SH-SY5Y (cell line): Measurements from ENCODE around the gene NAV3.

ENCODE experiments used
- GATA2 ChIP-seq: IDR thresholded peaks from 2 replicates; pipeline ENCODE4 v1.6.1; 2011; ENCODE audit warnings: mild to moderate bottlenecking, low read depth, low read length
- GATA3 ChIP-seq: IDR thresholded peaks from 2 replicates; pipeline ENCODE4 v1.6.1; 2011; ENCODE audit warnings: low read depth, mild to moderate bottlenecking, low read length, moderate library complexity

Gene NAV3, protein sequence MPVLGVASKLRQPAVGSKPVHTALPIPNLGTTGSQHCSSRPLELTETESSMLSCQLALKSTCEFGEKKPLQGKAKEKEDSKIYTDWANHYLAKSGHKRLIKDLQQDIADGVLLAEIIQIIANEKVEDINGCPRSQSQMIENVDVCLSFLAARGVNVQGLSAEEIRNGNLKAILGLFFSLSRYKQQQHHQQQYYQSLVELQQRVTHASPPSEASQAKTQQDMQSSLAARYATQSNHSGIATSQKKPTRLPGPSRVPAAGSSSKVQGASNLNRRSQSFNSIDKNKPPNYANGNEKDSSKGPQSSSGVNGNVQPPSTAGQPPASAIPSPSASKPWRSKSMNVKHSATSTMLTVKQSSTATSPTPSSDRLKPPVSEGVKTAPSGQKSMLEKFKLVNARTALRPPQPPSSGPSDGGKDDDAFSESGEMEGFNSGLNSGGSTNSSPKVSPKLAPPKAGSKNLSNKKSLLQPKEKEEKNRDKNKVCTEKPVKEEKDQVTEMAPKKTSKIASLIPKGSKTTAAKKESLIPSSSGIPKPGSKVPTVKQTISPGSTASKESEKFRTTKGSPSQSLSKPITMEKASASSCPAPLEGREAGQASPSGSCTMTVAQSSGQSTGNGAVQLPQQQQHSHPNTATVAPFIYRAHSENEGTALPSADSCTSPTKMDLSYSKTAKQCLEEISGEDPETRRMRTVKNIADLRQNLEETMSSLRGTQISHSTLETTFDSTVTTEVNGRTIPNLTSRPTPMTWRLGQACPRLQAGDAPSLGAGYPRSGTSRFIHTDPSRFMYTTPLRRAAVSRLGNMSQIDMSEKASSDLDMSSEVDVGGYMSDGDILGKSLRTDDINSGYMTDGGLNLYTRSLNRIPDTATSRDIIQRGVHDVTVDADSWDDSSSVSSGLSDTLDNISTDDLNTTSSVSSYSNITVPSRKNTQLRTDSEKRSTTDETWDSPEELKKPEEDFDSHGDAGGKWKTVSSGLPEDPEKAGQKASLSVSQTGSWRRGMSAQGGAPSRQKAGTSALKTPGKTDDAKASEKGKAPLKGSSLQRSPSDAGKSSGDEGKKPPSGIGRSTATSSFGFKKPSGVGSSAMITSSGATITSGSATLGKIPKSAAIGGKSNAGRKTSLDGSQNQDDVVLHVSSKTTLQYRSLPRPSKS (N-terminal part only)

DNA sequence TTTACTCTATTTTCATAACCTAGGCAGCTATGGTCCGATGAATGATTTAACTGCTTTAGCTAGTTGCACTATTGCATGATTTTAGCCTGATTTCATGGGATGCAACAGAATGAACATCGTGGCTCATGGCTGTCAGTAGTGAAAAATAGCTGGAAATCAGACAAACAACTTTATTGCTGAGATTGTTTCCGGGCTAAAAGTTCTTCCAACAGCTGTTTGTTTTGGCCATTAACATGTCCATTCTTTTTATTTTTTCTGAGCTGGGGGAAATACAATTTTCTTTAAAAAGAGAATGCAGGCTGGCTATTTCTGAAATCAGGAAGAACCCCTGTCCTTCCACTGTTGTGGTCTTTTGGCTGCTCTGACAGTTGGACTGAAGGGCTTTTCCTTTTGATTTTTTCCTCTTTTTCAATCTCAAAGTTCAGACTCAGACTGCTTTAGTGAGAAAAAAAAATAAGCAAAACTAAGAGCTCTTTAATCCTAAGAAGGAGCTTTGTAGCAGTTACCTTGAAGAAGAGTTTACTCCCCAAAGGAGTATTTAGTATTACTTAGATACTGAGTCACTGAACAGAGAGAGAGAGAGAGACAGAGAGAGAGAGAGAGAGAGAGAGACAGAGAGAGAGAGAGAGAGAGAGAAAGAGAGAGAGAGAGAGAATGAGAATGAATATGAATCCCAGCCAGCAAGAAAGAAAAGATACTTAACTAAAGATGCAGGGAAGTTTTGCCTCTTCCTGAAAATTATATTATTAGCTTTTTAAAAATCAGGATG, at the start of gene NAV3:
NAV3 (plus strand) TSS at position 312 of the 769 bp plus-strand sequence. CDS start 568 bp downstream, outside the sequence.
- TF ChIP-seq GATA2 (no peak), GATA3 (no peak)

DNA sequence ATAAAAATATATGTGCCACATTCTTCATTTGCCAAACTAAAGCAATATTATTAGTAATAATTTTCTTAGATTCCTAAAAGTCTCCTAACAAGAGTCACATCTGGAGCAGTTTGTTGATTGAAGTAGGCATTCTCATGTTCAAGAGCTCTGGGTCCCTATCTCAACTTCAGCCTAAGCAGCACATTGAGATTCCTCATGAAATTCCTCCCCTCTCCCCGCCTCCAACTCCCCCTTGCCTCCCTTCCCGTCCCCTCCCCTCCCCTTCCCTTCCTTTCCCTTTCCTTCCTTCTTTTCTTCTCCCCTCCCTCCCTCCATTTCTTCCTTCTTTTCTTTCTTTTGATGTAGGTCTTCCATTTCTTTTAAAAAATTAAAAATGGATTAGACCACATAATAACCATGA, 48.7 kb upstream of the NAV3 start:
- TF ChIP-seq GATA2 (no peak), GATA3 (no peak)

DNA sequence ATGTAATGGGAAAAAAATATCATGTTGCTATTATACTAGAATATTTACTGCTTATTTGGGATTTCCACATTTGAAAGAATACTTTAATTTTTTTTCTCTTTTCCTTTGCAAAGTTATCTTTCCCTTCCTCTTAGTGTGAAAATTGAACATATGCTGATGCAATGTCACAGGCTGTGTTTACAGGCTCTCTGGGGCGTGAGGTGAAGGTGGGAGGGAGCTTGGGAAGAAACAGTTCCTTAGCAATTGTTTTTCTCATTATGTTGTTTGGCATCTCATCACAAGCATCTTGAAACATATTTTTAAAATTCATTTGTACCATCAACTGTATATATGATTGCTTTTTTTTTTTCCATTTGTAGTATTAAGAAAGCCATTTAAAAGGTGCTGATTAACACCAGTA, 47.9 kb upstream of the NAV3 start:
- TF ChIP-seq GATA2 (no peak), GATA3 (no peak)

DNA sequence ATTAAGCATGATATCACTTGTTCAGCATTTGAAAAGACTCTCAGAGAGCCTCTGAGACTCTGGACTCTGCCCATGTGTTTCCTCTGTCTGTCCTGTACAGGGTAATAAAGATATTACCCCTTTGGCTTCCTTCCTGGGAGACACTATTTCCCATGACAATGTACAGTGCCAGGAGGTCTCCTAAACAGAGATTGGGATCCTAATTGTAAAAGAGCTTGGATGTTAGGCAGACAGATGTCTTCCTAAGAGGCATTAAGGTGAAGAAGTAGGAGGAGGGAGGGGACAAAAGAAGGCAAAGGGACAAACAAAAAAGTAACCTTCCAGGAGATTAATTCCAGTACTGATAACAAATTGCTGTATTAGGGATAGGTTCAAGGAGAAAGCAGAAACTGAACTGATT, 45.5 kb upstream of the NAV3 start:
- TF ChIP-seq GATA3 (no peak), GATA2 (no peak)

DNA sequence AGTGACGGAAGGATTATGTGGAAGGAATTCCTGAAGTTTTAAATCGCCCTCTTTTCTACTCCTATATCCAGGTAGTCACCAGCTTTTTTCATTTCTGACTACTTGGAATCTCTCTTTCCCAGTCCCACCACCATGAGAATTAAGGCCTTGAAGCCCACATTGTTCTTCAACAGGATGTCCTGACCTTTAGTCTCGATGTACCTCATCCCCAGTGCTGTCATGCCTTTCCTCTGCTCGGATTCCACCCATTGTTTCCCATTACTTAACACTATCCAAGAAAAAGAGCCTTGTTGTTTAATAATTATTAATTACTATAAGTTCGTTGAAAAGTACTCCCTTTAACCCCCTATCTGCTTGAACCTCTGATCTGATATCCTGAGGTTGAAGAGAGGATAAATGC, 44.0 kb upstream of the NAV3 start:
- TF ChIP-seq GATA3, result no peak
- no peak for TF ChIP-seq GATA2

DNA sequence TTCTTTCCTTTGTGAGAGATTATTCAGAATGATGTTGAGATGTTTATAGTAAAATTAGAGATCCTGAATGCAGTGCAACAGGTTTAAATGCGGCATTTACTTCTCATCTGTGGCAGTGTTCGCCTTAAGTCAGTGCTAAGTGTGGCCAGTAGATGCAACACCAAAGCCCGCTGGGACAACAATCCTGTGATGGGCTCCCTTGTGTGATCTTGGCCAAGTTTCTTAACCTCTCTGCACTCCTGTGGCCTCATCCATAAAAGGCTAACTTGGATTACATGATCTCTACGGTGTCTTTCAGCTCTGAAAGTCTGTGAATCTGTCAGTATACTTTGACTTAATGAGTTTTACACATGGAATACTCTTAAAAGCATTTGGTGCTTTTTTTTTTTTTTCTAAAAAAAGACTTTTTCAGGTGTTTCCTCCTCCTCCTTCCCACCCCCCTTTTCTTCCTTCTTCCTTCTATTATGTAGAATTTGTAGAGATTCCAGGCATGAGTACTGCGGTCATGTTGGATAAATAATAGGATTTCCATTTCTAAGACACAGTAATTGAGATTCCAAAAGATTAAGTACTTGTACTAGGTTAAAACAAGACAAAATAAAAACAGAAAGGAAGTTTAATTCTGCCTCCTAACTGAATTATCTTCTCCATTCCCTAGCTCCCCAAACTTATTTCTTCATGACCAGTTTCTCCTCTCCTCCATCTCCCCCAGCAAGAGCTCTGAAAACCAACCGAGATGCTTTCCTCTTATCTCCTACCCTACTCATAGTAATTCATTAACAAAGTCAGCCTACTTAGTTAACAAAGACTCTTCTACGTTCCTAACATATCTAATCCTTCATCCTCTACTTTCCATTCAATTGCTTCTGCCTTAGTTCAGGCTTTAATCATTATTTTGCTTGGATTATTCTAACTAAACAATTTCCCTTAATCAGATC, 42.2 kb upstream of the NAV3 start:
- TF ChIP-seq GATA3 (no peak), GATA2 (no peak)

DNA sequence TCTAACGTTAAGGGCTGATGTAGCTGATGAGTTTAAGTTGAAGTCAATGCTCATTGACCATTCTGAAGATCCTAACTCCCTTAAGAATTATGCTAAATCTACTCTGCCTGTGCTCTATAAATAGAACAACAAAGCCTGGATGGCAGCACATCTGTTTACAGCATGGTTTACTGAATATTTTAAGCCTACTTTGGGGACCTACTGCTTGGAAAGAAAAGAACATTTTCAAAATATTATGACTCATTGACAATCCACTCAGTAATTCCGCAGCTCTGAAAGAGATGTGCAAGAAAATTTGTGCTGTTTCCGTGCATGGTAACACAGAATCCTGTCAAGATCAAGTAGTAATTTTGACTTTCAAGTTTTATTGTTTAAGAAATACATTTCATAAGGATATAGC, 35.0 kb upstream of the NAV3 start:
- no peak for TF ChIP-seq GATA2
- TF ChIP-seq GATA3, result no peak

DNA sequence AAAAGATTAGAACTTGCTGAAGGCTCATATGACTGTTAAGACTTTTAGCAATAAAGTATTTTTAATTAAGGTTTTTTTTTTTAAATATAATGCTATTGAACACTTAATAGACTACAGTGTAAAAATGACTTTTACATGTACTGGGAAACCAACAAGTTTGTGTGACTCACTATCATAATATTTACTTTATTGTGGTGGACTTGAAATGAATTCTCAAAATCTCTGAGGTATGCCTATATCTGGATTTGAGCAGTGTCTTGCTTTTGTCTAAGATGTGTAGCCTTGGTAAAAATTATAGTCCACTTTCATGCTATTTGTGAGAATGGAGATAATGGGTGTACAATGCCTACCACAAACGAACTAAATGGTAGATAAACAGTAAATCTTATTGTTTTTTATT, 33.9 kb upstream of the NAV3 start:
- TF ChIP-seq GATA3 (no peak), GATA2 (no peak)

DNA sequence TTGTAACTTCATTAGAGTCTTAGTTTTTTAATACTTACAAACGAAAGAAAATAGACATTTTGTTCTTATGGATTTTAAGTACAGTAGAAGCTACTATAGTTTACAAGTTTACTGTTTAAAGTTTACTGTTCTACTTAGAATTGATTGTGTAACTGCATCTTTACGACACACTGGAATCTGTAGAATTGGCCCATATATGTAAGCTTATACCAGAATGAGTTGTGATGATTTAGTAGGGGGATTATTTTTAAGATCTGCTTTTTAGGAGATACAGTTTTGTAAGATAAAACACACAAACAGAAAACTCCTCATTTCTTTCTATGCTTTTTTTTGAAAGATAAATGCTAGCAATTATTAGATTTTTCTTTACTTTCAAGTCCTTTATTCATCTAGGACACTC, 30.2 kb upstream of the NAV3 start:
- TF ChIP-seq GATA3 (no peak), GATA2 (no peak)

DNA sequence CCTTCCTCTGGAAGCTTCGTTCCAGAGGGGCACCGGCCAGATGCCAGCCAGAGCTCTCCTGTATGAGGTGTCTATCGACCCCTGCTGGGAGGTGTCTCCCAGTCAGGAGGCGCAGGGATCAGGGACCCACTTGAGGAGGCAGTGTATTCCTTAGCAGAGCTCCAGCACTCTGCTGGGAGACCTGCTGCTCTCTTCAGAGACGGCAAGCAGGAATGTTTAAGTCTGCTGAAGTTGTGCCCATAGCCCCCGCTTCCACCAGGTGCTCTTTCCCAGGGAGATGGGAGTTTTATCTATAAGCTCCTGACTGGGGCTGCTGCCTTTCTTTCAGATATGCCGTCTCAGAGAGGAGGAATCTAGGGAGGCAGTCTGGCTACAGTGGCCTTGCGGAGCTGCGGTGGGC, 22.2 kb upstream of the NAV3 start:
- no peak for TF ChIP-seq GATA2

DNA sequence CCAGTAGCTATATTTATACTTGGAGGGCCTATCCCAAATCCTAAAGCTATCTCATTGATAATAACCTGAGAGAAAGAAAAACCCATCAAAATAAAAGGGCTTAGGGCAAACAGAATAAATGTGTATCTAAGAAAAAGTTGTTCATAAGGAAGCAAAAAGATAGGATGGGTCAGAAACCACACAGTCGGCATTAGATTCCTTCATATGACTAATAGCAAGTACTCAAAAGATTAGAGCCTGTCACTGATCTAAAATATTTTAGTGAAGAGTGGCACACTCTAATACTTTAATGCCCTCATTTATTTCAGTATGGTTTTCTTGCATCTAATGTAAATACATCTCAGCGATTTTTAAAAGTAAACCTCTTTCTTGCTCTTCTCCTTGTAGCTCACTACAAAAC, 17.1 kb upstream of the NAV3 start:
- no peak for TF ChIP-seq GATA2
- no peak for TF ChIP-seq GATA3

DNA sequence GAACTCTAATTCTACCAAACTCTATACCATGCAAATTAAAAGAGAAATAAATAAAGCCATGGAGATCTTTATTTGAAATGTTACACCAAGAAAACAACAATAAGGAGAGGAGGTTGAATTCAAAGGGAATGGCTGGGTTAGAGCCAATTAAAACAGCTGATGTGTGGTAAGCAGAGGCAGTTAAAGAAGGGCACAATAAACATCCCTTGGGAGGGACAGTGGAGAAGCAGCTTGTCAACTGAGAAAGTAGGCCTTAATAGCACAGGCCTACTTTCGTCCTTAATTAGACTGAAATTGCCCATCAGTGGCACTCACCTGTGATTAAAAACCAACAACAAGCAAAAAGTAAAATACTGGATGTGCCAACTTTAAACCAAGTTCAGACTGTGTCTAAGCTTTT, 16.3 kb upstream of the NAV3 start:
- TF ChIP-seq GATA3 (no peak), GATA2 (no peak)

DNA sequence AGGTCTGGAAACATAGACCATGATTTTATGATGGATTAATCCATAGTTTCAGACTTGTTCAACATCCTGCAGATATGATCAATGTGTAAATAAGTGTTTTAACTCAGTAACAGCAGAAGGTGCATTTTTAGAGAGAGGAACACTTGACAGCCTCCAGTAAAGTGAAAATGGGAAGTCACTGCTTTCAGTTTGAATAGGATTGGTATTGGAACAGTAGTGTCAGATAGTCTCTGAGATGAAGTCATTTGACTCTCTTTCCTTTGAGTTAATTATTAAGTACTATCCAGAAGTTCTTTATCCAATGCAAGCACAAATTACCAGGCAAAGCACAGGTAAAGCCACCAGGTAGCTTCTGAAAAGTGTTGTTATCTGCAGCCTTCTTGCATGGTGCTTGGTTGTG, 14.5 kb upstream of the NAV3 start:
- no peak for TF ChIP-seq GATA3
- no peak for TF ChIP-seq GATA2

DNA sequence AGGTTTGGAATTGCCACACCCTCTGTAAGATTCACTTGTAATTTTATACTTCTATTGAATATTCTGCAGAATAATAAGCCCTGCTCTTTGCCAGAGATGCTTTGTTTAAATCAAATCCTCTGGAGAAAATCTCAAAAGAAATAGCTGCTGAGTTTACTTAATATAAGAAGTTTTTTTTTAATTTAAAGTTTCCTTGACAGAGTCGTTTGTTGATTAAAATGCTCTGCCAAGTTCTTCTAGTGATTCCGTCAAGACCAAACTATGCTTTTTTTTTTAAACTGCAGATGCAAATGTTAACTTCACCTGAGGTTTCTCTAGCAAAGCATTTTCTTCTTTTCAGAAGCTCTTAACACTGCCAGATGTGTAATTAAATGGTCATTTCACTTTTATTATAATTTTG, 13.4 kb upstream of the NAV3 start:
- TF ChIP-seq GATA3 (no peak), GATA2 (no peak)
